GM23338 (cell line): Measurements from ENCODE around the gene CORO1C. TPM values are rescaled to one million over a fixed set of nuclear protein-coding genes. Genes with fewer than 3 reads are reported as not detected.

ENCODE experiments used
- ATAC-seq: fragments of 200-7000 bp; cut with Tn5 transposase; 3 replicates; pipeline ENCODE4 v1.9.1; 2020
- DNase-seq: peaks from one replicate; pipeline ENCODE4 v3.0.0-alpha.2; 2015; ENCODE audit warnings: low spot score
- H2AFZ ChIP-seq: fragments of 200-600 bp; sonication (generic); 2 replicates; pipeline ENCODE4 v1.8.0; 2016; ENCODE audit warnings: antibody characterized with exemption, mild to moderate bottlenecking, moderate library complexity
- H3F3A ChIP-seq: fragments of 200-600 bp; sonication (generic); replicated peaks from 2 replicates; pipeline ENCODE4 v1.8.0; 2017; ENCODE audit warnings: antibody characterized with exemption, mixed run types, low read depth
- H3K27ac ChIP-seq: fragments of 200-600 bp; sonication (generic); 2 replicates; pipeline ENCODE4 v1.6.1; 2016; ENCODE audit warnings: low read depth
- H3K27me3 ChIP-seq: fragments of 200-600 bp; sonication (generic); 2 replicates; pipeline ENCODE4 v1.8.0; 2016; ENCODE audit warnings: mild to moderate bottlenecking, mixed run types, moderate library complexity; ENCODE audit not compliant: insufficient read depth
- H3K36me3 ChIP-seq: fragments of 200-600 bp; sonication (generic); 2 replicates; pipeline ENCODE4 v1.8.0; 2016; ENCODE audit warnings: mild to moderate bottlenecking; ENCODE audit not compliant: insufficient read depth
- H3K4me1 ChIP-seq: fragments of 200-600 bp; sonication (generic); 2 replicates; pipeline ENCODE4 v1.8.0; 2016; ENCODE audit warnings: mild to moderate bottlenecking, moderate library complexity; ENCODE audit not compliant: insufficient read depth
- H3K4me2 ChIP-seq: fragments of 200-600 bp; sonication (generic); 2 replicates; pipeline ENCODE4 v1.7.1; 2017; ENCODE audit warnings: mixed run types
- H3K4me3 ChIP-seq: fragments of 200-600 bp; sonication (generic); 2 replicates; pipeline ENCODE4 v1.6.1; 2016; ENCODE audit warnings: mixed run types
- H3K79me2 ChIP-seq: fragments of 200-600 bp; sonication (generic); replicated peaks from 2 replicates; pipeline ENCODE4 v1.8.0; 2017; ENCODE audit warnings: mild to moderate bottlenecking; ENCODE audit not compliant: insufficient read depth
- H3K9me2 ChIP-seq: fragments of 200-600 bp; sonication (generic); 2 replicates; pipeline ENCODE4 v1.8.0; 2017; ENCODE audit not compliant: insufficient read depth
- H4K20me1 ChIP-seq: fragments of 200-600 bp; sonication (generic); replicated peaks from 2 replicates; pipeline ENCODE4 v1.8.0; 2017; ENCODE audit warnings: mild to moderate bottlenecking; ENCODE audit not compliant: insufficient read depth
- H3K27ac Mint-ChIP-seq: 2 replicates; pipeline ENCODE4 v1.8.0; 2020; ENCODE audit warnings: inconsistent platforms, mild to moderate bottlenecking, moderate library complexity, mixed read lengths
- H3K27me3 Mint-ChIP-seq: 3 replicates; pipeline ENCODE4 v1.8.0; 2022; ENCODE audit warnings: low read depth, mild to moderate bottlenecking, moderate library complexity, mixed read lengths, inconsistent platforms; ENCODE audit not compliant: insufficient read depth, poor library complexity
- H3K36me3 Mint-ChIP-seq: 3 replicates; pipeline ENCODE4 v1.8.0; 2021; ENCODE audit warnings: low read depth, mild to moderate bottlenecking, inconsistent platforms, moderate library complexity, mixed read lengths
- H3K4me1 Mint-ChIP-seq: 3 replicates; pipeline ENCODE4 v1.8.0; 2020; ENCODE audit warnings: mild to moderate bottlenecking, inconsistent platforms, mixed read lengths
- H3K4me3 Mint-ChIP-seq: 3 replicates; pipeline ENCODE4 v1.8.0; 2021; ENCODE audit warnings: moderate library complexity, mild to moderate bottlenecking, inconsistent platforms, mixed read lengths
- H3K9me3 Mint-ChIP-seq: 3 replicates; pipeline ENCODE4 v1.8.0; 2020; ENCODE audit warnings: moderate library complexity, mild to moderate bottlenecking, inconsistent platforms, mixed read lengths
- CREB1 ChIP-seq: fragments of 250-450 bp; sonication (Bioruptor Pico); IDR thresholded peaks from 2 replicates; pipeline ENCODE4 v1.5.0; 2020; ENCODE audit warnings: low read depth, mild to moderate bottlenecking, moderate library complexity
- EZH2 ChIP-seq: fragments of 200-600 bp; sonication (generic); IDR thresholded peaks from one replicate; pipeline ENCODE4 v1.8.0; 2017; ENCODE audit warnings: antibody characterized with exemption, mild to moderate bottlenecking, low read depth; ENCODE audit not compliant: unreplicated experiment
- EZH2phosphoT487 ChIP-seq: fragments of 200-600 bp; sonication (generic); IDR thresholded peaks from one replicate; pipeline ENCODE4 v1.8.1; 2018; ENCODE audit warnings: antibody characterized with exemption; ENCODE audit not compliant: unreplicated experiment
- JUNB ChIP-seq: IDR thresholded peaks from one replicate; pipeline ENCODE4 v1.6.1; 2016; ENCODE audit warnings: antibody characterized with exemption; ENCODE audit not compliant: unreplicated experiment
- NANOG ChIP-seq: IDR thresholded peaks from 2 replicates; pipeline ENCODE4 v1.6.1; 2016; ENCODE audit warnings: antibody characterized with exemption, borderline replicate concordance
- POLR2AphosphoS5 ChIP-seq: IDR thresholded peaks from 2 replicates; pipeline ENCODE4 v1.6.1; 2016; ENCODE audit warnings: antibody characterized with exemption, low read depth
- STAT1 ChIP-seq: IDR thresholded peaks from one replicate; pipeline ENCODE4 v1.6.1; 2016; ENCODE audit warnings: antibody characterized with exemption; ENCODE audit not compliant: unreplicated experiment
- ZNF114 ChIP-seq: fragments of 250-450 bp; sonication (Bioruptor Pico); IDR thresholded peaks from 2 replicates; pipeline ENCODE4 v1.5.0; 2020; ENCODE audit warnings: mild to moderate bottlenecking, moderate library complexity
- ZNF331 ChIP-seq: fragments of 250-450 bp; sonication (Bioruptor Pico); IDR thresholded peaks from 2 replicates; pipeline ENCODE4 v1.5.0; 2020; ENCODE audit warnings: low read depth, mild to moderate bottlenecking, moderate library complexity
- polyA plus RNA-seq: library from polyadenylated mRNA; unstranded; fragments of >200 nt; fragmentation: Nextera tagmentation; extraction: Ambion mirVana; gene quantifications from 2 replicates; pipeline ENCODE4 v1.2.1, GENCODE V29; 2016
- total RNA-seq: library from RNA; depleted of rRNA; stranded (reverse); fragments of >200 nt; shearing (Covaris generic); gene quantifications from 2 replicates; pipeline ENCODE4 v1.2.3, GENCODE V29; 2014
- TF ChIP-seq, protein P1 (sequence below), 2 experiments: fragments of 200-600 bp in 1 of 2; sonication (generic) in 1 of 2; conservative IDR thresholded peaks; 2 replicates each; pipeline versions ENCODE4 v1.5.1 to v1.6.1; 2016 to 2017; ENCODE audit warnings: antibody characterized with exemption in 2 of 2, low read depth in 2 of 2, mild to moderate bottlenecking in 2 of 2, moderate library complexity in 1 of 2
- TF ChIP-seq, protein P2 (sequence below): IDR thresholded peaks from one replicate; pipeline ENCODE4 v1.6.1; 2018; ENCODE audit warnings: antibody characterized with exemption; ENCODE audit not compliant: unreplicated experiment
- TF ChIP-seq, protein P3 (sequence below): IDR thresholded peaks from 2 replicates; pipeline ENCODE4 v1.6.1; 2016; ENCODE audit warnings: antibody characterized with exemption
- TF ChIP-seq, protein P4 (sequence below): fragments of 250-450 bp; sonication (Bioruptor Pico); IDR thresholded peaks from 2 replicates; pipeline ENCODE4 v1.5.0; 2020; ENCODE audit warnings: mild to moderate bottlenecking, moderate library complexity

CORO1C gene
- total and polyA plus RNA-seq, 2 experiments from 2014 or later, result 59.2 to 89.5 TPM

DNA sequence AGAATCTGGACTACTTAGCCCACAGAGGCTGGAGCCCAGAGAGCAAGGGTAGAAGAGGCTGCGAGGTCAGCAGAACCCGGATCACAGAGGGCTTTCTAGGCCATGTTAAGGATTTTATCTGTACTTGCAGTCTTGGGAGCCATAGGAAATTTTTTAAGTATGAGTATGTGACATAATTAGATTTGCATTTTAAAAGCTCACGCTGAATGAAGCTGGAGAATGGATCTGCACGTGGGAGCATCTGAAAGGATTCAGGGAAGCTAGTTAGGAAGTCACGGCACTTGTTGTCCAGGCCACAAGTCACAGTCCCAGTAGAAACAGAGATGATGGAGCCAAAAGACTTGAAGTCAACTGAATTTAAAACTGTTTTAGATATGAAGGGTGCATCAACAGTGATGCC lies 14.1 kb downstream of the CORO1C start:
- Mint-ChIP-seq H3K4me3 (no peak overlapping the region), H3K9me3 (no peaks in the 10 kb centered on the region), H3K27me3 (peaks cover 1% of the 10 kb centered on the region), H3K27ac (no peak overlapping the region), H3K4me1 (peaks cover 56% of the 10 kb centered on the region), H3K36me3 (no peaks in the 10 kb centered on the region)
- Histone ChIP-seq H3K27me3 (no peaks in the 10 kb centered on the region), H3K27ac (0 out of 2 replicates have a peak overlapping the region, but pooled peaks have one; percentile 51), H3K4me2 (0 out of 2 replicates have a peak overlapping the region, but pooled peaks have one; percentile 12), H3K79me2 (peaks cover 95% of the 10 kb centered on the region), H3K4me3 (no peak overlapping the region), H3K36me3 (no peaks in the 10 kb centered on the region), H3F3A (no peaks in the 10 kb centered on the region), H2AFZ (no peak overlapping the region), H3K4me1 (peaks cover 50% of the 10 kb centered on the region), H4K20me1 (peaks cover 10% of the 10 kb centered on the region; the same call in 1 of the 2 replicates), H3K9me2 (no peaks in the 10 kb centered on the region)
- ATAC-seq (no peak), DNase-seq (no peak)
- TF ChIP-seq EZH2 (no peak), JUNB (no peak), POLR2AphosphoS5 (no peak), ZNF331 (CRISPR knock-in tag) (no peak), NANOG (no peak), STAT1 (no peak), ZNF114 (CRISPR knock-in tag) (no peak), CREB1 (CRISPR knock-in tag) (no peak), EZH2phosphoT487 (no peak)
- TF ChIP-seq, protein P1, sequence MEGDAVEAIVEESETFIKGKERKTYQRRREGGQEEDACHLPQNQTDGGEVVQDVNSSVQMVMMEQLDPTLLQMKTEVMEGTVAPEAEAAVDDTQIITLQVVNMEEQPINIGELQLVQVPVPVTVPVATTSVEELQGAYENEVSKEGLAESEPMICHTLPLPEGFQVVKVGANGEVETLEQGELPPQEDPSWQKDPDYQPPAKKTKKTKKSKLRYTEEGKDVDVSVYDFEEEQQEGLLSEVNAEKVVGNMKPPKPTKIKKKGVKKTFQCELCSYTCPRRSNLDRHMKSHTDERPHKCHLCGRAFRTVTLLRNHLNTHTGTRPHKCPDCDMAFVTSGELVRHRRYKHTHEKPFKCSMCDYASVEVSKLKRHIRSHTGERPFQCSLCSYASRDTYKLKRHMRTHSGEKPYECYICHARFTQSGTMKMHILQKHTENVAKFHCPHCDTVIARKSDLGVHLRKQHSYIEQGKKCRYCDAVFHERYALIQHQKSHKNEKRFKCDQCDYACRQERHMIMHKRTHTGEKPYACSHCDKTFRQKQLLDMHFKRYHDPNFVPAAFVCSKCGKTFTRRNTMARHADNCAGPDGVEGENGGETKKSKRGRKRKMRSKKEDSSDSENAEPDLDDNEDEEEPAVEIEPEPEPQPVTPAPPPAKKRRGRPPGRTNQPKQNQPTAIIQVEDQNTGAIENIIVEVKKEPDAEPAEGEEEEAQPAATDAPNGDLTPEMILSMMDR (conservative IDR thresholded peaks at IDR 0.05; ENCODE audit: low read depth in 2 of 2), result no peak
- TF ChIP-seq, protein P2, sequence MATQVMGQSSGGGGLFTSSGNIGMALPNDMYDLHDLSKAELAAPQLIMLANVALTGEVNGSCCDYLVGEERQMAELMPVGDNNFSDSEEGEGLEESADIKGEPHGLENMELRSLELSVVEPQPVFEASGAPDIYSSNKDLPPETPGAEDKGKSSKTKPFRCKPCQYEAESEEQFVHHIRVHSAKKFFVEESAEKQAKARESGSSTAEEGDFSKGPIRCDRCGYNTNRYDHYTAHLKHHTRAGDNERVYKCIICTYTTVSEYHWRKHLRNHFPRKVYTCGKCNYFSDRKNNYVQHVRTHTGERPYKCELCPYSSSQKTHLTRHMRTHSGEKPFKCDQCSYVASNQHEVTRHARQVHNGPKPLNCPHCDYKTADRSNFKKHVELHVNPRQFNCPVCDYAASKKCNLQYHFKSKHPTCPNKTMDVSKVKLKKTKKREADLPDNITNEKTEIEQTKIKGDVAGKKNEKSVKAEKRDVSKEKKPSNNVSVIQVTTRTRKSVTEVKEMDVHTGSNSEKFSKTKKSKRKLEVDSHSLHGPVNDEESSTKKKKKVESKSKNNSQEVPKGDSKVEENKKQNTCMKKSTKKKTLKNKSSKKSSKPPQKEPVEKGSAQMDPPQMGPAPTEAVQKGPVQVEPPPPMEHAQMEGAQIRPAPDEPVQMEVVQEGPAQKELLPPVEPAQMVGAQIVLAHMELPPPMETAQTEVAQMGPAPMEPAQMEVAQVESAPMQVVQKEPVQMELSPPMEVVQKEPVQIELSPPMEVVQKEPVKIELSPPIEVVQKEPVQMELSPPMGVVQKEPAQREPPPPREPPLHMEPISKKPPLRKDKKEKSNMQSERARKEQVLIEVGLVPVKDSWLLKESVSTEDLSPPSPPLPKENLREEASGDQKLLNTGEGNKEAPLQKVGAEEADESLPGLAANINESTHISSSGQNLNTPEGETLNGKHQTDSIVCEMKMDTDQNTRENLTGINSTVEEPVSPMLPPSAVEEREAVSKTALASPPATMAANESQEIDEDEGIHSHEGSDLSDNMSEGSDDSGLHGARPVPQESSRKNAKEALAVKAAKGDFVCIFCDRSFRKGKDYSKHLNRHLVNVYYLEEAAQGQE, result no peak
- TF ChIP-seq, protein P3, sequence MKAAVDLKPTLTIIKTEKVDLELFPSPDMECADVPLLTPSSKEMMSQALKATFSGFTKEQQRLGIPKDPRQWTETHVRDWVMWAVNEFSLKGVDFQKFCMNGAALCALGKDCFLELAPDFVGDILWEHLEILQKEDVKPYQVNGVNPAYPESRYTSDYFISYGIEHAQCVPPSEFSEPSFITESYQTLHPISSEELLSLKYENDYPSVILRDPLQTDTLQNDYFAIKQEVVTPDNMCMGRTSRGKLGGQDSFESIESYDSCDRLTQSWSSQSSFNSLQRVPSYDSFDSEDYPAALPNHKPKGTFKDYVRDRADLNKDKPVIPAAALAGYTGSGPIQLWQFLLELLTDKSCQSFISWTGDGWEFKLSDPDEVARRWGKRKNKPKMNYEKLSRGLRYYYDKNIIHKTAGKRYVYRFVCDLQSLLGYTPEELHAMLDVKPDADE, result no peak
- TF ChIP-seq, protein P4, sequence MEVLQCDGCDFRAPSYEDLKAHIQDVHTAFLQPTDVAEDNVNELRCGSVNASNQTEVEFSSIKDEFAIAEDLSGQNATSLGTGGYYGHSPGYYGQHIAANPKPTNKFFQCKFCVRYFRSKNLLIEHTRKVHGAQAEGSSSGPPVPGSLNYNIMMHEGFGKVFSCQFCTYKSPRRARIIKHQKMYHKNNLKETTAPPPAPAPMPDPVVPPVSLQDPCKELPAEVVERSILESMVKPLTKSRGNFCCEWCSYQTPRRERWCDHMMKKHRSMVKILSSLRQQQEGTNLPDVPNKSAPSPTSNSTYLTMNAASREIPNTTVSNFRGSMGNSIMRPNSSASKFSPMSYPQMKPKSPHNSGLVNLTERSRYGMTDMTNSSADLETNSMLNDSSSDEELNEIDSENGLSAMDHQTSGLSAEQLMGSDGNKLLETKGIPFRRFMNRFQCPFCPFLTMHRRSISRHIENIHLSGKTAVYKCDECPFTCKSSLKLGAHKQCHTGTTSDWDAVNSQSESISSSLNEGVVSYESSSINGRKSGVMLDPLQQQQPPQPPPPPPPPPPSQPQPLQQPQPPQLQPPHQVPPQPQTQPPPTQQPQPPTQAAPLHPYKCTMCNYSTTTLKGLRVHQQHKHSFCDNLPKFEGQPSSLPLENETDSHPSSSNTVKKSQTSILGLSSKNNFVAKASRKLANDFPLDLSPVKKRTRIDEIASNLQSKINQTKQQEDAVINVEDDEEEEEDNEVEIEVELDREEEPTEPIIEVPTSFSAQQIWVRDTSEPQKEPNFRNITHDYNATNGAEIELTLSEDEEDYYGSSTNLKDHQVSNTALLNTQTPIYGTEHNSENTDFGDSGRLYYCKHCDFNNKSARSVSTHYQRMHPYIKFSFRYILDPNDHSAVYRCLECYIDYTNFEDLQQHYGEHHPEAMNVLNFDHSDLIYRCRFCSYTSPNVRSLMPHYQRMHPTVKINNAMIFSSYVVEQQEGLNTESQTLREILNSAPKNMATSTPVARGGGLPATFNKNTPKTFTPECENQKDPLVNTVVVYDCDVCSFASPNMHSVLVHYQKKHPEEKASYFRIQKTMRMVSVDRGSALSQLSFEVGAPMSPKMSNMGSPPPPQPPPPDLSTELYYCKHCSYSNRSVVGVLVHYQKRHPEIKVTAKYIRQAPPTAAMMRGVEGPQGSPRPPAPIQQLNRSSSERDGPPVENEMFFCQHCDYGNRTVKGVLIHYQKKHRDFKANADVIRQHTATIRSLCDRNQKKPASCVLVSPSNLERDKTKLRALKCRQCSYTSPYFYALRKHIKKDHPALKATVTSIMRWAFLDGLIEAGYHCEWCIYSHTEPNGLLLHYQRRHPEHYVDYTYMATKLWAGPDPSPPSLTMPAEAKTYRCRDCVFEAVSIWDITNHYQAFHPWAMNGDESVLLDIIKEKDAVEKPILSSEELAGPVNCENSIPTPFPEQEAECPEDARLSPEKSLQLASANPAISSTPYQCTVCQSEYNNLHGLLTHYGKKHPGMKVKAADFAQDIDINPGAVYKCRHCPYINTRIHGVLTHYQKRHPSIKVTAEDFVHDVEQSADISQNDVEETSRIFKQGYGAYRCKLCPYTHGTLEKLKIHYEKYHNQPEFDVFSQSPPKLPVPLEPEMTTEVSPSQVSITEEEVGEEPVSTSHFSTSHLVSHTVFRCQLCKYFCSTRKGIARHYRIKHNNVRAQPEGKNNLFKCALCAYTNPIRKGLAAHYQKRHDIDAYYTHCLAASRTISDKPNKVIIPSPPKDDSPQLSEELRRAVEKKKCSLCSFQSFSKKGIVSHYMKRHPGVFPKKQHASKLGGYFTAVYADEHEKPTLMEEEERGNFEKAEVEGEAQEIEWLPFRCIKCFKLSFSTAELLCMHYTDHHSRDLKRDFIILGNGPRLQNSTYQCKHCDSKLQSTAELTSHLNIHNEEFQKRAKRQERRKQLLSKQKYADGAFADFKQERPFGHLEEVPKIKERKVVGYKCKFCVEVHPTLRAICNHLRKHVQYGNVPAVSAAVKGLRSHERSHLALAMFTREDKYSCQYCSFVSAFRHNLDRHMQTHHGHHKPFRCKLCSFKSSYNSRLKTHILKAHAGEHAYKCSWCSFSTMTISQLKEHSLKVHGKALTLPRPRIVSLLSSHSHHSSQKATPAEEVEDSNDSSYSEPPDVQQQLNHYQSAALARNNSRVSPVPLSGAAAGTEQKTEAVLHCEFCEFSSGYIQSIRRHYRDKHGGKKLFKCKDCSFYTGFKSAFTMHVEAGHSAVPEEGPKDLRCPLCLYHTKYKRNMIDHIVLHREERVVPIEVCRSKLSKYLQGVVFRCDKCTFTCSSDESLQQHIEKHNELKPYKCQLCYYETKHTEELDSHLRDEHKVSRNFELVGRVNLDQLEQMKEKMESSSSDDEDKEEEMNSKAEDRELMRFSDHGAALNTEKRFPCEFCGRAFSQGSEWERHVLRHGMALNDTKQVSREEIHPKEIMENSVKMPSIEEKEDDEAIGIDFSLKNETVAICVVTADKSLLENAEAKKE, result no peak
